ENCODE data around the gene ARPP21.

GRCh38 chr3:35745802-35746484, 106.6 kb downstream of the ARPP21 start:
- TF ChIP-seq, protein P1, sequence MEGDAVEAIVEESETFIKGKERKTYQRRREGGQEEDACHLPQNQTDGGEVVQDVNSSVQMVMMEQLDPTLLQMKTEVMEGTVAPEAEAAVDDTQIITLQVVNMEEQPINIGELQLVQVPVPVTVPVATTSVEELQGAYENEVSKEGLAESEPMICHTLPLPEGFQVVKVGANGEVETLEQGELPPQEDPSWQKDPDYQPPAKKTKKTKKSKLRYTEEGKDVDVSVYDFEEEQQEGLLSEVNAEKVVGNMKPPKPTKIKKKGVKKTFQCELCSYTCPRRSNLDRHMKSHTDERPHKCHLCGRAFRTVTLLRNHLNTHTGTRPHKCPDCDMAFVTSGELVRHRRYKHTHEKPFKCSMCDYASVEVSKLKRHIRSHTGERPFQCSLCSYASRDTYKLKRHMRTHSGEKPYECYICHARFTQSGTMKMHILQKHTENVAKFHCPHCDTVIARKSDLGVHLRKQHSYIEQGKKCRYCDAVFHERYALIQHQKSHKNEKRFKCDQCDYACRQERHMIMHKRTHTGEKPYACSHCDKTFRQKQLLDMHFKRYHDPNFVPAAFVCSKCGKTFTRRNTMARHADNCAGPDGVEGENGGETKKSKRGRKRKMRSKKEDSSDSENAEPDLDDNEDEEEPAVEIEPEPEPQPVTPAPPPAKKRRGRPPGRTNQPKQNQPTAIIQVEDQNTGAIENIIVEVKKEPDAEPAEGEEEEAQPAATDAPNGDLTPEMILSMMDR (IDR thresholded peaks at IDR 0.05; ENCODE audit: low read depth, low read length), result no peak
- TF ChIP-seq EZH2phosphoT487 (IDR thresholded peaks at IDR 0.05; ENCODE audit: low read depth), result no peak
